ENCODE data around the gene MAST4. TPM values are rescaled to one million over a fixed set of nuclear protein-coding genes. Genes with fewer than 3 reads are reported as not detected.

The MAST4 gene
- total RNA-seq, 4 donors from 2014 or later = 19.5 to 44.1 (median 24.1) TPM

DNA sequence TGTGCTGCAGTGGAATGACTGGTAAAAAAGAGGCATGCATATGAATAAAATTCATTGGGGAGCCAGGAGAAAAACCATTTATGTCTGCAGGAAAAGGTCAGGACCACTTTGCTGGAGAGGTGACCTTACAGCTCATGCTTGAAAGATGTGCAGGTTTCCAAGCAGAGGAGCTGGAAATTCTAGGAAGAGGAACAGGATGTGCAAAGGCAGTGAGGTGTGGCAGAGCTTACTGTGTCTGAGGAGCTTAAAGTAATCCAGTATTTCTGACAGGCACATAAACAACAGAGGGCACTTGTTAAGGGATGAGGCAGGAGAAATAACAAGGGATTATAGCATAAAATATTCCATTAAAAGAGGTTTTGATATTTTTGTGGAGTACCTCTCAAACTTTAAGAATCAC is 397.3 kb downstream of the MAST4 start:
- no peaks in the 10 kb centered on the region for H3K27me3 ChIP-seq
- DNase-seq (ENCODE audit: low spot score in 2 of 2) = no peak
- H3K4me3 ChIP-seq = no peak overlapping the region
- H3K4me1 ChIP-seq = no peaks in the 10 kb centered on the region
- H3K36me3 ChIP-seq = no peaks in the 10 kb centered on the region
- TF ChIP-seq EP300 (IDR thresholded peaks at IDR 0.05) (no peak), POLR2A (IDR thresholded peaks at IDR 0.05) (no peak), CTCF (IDR thresholded peaks at IDR 0.05) (no peak)
- H3K27ac ChIP-seq = no peak overlapping the region
- H3K9me3 ChIP-seq = no peaks in the 10 kb centered on the region

- TF ChIP-seq POLR2A (IDR thresholded peaks at IDR 0.05) = no peak
- no peak for TF ChIP-seq EP300 (IDR thresholded peaks at IDR 0.05)
- no peak for TF ChIP-seq CTCF (IDR thresholded peaks at IDR 0.05)
- WGBS, 2 donors = 93 to 94% methylated on average over 4 of the region's 4 CpGs
- Histone ChIP-seq H3K27ac (no peak overlapping the region), H3K27me3 (no peaks in the 10 kb centered on the region), H3K4me1 (no peaks in the 10 kb centered on the region), H3K9me3 (no peaks in the 10 kb centered on the region), H3K36me3 (no peaks in the 10 kb centered on the region), H3K4me3 (no peak overlapping the region)
- DNase-seq (ENCODE audit: low spot score in 2 of 2) = no peak
Measured at GRCh38 chr5:66993882-66994281, 397.7 kb downstream of the MAST4 start.

DNA sequence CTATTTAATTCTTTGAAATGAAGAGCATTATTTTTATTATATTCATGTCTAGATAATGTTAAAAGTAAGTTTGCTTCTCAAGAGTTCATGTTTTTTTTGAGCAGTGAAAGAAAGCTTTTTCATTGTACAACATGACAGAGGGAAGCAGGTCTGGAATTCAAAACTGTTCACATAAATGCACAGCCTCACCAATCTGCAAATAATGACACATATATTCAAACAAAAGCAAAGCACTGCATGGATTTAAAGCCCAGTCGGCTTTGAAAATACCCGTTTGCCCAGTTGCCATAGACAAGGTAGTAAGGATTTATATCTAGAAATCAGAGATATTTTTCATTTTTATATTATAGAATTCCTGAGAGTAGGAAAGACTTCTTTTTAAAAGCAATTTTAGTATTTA is 398.6 kb downstream of the MAST4 start:
- H3K9me3 ChIP-seq = no peaks in the 10 kb centered on the region

DNA sequence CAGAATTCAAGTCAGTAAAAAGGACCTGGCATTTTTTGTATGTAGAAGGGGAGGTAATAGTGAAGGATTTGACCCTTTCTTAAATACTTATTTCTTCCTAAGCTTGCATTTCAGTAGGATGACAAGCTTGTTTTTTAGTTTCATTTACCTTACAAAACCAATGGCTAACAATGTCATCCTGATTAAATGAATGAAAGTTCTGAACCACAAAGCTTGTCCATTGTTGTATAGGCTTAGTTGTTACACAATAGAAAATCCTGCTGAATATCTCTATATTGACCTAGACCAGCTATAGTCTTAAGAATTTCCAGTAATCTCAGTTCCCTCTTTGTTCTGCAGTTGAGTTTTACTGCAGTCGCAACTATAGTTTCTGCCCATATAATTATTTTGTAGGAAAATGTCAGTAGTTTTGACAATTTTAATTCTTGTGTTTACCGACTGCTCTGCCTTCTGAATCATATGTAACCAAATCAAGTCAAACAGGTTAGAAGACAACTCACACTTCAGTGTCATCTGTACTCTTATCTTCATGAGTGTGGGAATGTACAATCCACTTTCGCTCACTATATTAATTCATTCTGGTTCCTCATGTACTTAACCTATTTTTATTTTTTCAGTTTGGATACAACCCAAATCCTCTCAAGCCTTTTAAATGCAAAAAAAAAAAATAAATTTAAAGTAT is 404.7 kb downstream of the MAST4 start:
- DNase-seq (ENCODE audit: low spot score in 2 of 2) = no peak
- Histone ChIP-seq H3K9me3 (no peaks in the 10 kb centered on the region), H3K27me3 (no peaks in the 10 kb centered on the region), H3K36me3 (no peaks in the 10 kb centered on the region), H3K27ac (no peak overlapping the region), H3K4me3 (no peak overlapping the region), H3K4me1 (peaks cover 0 to 25% (median 8%) of the 10 kb centered on the region in 4 donors)
- TF ChIP-seq CTCF (IDR thresholded peaks at IDR 0.05) = no peak
- 80 to 87% methylated on average over 3 of the region's 3 CpGs for WGBS, 2 donors

More for the DNA sequence above, 398.6 kb downstream of the MAST4 start:
- no peak overlapping the region for H3K27ac ChIP-seq
- H3K4me3 ChIP-seq = no peak overlapping the region
- no peaks in the 10 kb centered on the region for H3K4me1 ChIP-seq
- WGBS, 2 donors = 82 to 85% methylated on average over 2 of the region's 2 CpGs
- no peak for DNase-seq (ENCODE audit: low spot score in 2 of 2)
- no peak for TF ChIP-seq CTCF (IDR thresholded peaks at IDR 0.05)
- no peak for TF ChIP-seq POLR2A (IDR thresholded peaks at IDR 0.05)
- no peak for TF ChIP-seq EP300 (IDR thresholded peaks at IDR 0.05)
- no peaks in the 10 kb centered on the region for H3K36me3 ChIP-seq
- H3K27me3 ChIP-seq = no peaks in the 10 kb centered on the region

- Histone ChIP-seq H3K36me3 (no peaks in the 10 kb centered on the region), H3K27me3 (no peaks in the 10 kb centered on the region)
- WGBS, 2 donors = 33 to 35% methylated on average over 6 of the region's 6 CpGs
Measured at GRCh38 chr5:67002832-67003684, 406.9 kb downstream of the MAST4 start.

More at GRCh38 chr5:67002832-67003684, 406.9 kb downstream of the MAST4 start:
- Histone ChIP-seq H3K4me1 (peaks cover 0 to 31% (median 8%) of the 10 kb centered on the region in 4 donors), H3K27ac (peak overlapping the region in 2 of 4 donors; percentile 58 to 87), H3K4me3 (peak overlapping the region in 3 of 4 donors; percentile 49 to 68 (median 54)), H3K9me3 (no peaks in the 10 kb centered on the region)
- TF ChIP-seq EP300 (IDR thresholded peaks at IDR 0.05) (no peak), CTCF (IDR thresholded peaks at IDR 0.05) (no peak), POLR2A (IDR thresholded peaks at IDR 0.05) (no peak)
- DNase-seq (ENCODE audit: low spot score in 2 of 2) = no peak

Measured in tibial nerve (tissue), 4 donors.